Mesothelial cell of epicardium (in vitro differentiated cells): ENCODE data around the gene TNFRSF14. TPM values are rescaled to one million over a fixed set of nuclear protein-coding genes. Genes with fewer than 3 reads are reported as not detected.

Experiments used
- DNase-seq, 2 experiments: peaks; one replicate each; pipeline ENCODE4 v3.0.0; 2021; ENCODE audit warnings: low spot score in 2 of 2; ENCODE audit not compliant: unreplicated experiment in 2 of 2
- H3K27ac Mint-ChIP-seq: 2 replicates; pipeline ENCODE4 v1.8.0; 2021; ENCODE audit warnings: mixed read lengths
- H3K27me3 Mint-ChIP-seq: 2 replicates; pipeline ENCODE4 v1.8.0; 2021; ENCODE audit warnings: low read depth, mixed read lengths
- H3K36me3 Mint-ChIP-seq: 2 replicates; pipeline ENCODE4 v1.8.0; 2021; ENCODE audit warnings: mixed read lengths
- H3K4me1 Mint-ChIP-seq: 2 replicates; pipeline ENCODE4 v1.8.0; 2021; ENCODE audit warnings: mixed read lengths
- H3K4me3 Mint-ChIP-seq: 2 replicates; pipeline ENCODE4 v1.8.0; 2021; ENCODE audit warnings: mild to moderate bottlenecking, moderate library complexity, mixed read lengths
- H3K9me3 Mint-ChIP-seq: 2 replicates; pipeline ENCODE4 v1.8.0; 2021; ENCODE audit warnings: mixed read lengths
- CTCF ChIP-seq: fragments of 200-600 bp; sonication (generic); IDR thresholded peaks from one replicate; pipeline ENCODE4 v1.5.0; 2021; ENCODE audit warnings: antibody characterized with exemption; ENCODE audit not compliant: unreplicated experiment
- total RNA-seq: library from RNA; stranded (reverse); gene quantifications from 3 replicates; pipeline ENCODE4 v1.2.1, GENCODE V29; 2021

Gene TNFRSF14
- total RNA-seq, 1 donor from 2014 or later: 1.1 TPM

- no peak for DNase-seq
- Mint-ChIP-seq H3K4me1 (peaks cover 4% of the 10 kb centered on the region), H3K36me3 (no peaks in the 10 kb centered on the region), H3K27ac (no peak overlapping the region), H3K27me3 (peaks cover 7% of the 10 kb centered on the region), H3K4me3 (no peak overlapping the region), H3K9me3 (no peaks in the 10 kb centered on the region)
- no peak for TF ChIP-seq CTCF
These were observed 709 bp downstream of the TNFRSF14 start for GRCh38 chr1:2556678-2557481.

DNA sequence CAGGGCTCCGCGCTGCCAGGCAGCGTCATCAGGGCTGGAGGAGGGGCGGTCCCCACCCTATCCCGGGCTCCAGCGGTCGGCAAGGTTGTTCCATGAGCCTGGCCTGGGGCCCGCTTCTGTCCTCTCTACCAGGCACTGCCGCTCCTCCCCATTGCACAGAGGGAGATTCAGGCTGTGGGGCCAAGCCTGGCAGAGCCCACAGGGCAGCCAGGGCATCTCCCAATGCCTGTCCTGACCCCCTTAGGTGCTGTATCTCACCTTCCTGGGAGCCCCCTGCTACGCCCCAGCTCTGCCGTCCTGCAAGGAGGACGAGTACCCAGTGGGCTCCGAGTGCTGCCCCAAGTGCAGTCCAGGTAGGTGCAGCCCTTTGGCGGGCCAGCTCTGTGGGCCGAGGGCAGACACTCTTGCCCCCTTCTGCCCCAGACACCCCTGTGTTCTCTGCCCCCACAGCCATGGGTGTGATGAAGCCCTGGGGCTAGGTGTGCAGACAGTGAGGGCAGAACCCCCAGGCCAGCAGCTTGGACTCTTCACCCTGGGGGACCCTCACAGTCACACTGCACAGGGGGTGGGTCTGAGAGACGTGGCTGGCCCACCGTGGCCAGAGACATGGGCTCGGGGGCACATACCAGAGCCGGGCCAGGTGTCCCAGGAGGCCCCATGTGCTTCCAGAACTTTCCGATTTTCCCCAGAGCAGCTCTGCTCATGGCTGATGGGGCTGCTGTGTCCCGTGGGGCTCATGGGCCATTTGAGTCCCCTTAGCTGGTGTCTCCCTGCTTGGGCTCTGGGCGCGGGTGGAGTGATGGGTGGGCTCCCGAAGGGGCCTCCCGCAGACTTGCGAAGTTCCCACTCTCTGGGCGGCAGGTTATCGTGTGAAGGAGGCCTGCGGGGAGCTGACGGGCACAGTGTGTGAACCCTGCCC is 1.6 kb downstream of the TNFRSF14 start:
- H3K4me1 Mint-ChIP-seq: peaks cover 4% of the 10 kb centered on the region
- no peaks in the 10 kb centered on the region for H3K36me3 Mint-ChIP-seq
- H3K27ac Mint-ChIP-seq: no peak overlapping the region
- no peaks in the 10 kb centered on the region for H3K9me3 Mint-ChIP-seq
- H3K27me3 Mint-ChIP-seq: peaks cover 7% of the 10 kb centered on the region
- DNase-seq: no peak
- no peak overlapping the region for H3K4me3 Mint-ChIP-seq
- no peak for TF ChIP-seq CTCF

- Mint-ChIP-seq H3K4me1 (peaks cover 4% of the 10 kb centered on the region), H3K27me3 (peaks cover 7% of the 10 kb centered on the region), H3K9me3 (no peaks in the 10 kb centered on the region), H3K4me3 (no peak overlapping the region), H3K36me3 (no peaks in the 10 kb centered on the region), H3K27ac (no peak overlapping the region)
- no peak for DNase-seq
- no peak for TF ChIP-seq CTCF
These were observed 2.2 kb downstream of the TNFRSF14 start for GRCh38 chr1:2558420-2558819.

- Mint-ChIP-seq H3K36me3 (no peaks in the 10 kb centered on the region), H3K9me3 (no peaks in the 10 kb centered on the region), H3K4me1 (peaks cover 4% of the 10 kb centered on the region), H3K4me3 (no peak overlapping the region), H3K27me3 (peaks cover 7% of the 10 kb centered on the region), H3K27ac (no peak overlapping the region)
- TF ChIP-seq CTCF: no peak
- no peak for DNase-seq
These were observed 2.7 kb downstream of the TNFRSF14 start for GRCh38 chr1:2558861-2559260.

DNA sequence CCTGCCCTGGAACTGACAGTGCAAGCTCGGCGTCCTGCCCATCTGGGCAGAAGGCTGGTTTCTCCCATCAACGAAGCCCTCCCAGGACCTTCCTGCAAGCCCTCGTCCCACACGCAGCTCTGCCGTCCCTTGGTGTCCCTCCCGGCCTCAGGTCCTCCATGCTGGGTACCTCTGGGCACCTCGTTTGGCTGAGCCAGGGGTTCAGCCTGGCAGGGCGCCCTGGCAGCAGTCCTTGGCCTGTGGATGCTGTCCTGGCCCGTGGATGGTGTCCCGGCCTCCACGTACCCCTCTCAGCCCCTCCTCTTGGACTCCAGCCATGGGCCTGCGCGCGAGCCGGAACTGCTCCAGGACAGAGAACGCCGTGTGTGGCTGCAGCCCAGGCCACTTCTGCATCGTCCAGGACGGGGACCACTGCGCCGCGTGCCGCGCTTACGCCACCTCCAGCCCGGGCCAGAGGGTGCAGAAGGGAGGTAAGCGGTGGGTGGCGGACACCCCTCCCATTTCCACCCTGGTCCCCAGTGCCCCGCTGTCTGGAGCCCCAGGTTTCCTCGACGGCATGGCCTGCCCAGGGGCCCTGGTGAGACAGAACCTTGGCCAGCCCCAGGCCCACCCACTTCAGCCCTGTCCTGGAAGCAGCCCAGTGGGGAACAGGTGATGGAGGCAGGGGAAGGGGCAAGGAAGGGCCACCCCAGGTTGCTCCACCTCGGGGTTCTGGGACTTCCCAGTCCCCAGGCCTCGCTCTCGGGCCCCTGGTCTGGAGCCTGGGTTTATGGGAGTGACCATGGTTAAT is 3.5 kb downstream of the TNFRSF14 start:
- Mint-ChIP-seq H3K27ac (no peak overlapping the region), H3K36me3 (no peaks in the 10 kb centered on the region), H3K27me3 (peaks cover 7% of the 10 kb centered on the region), H3K9me3 (no peaks in the 10 kb centered on the region), H3K4me3 (no peak overlapping the region), H3K4me1 (peaks cover 4% of the 10 kb centered on the region)
- DNase-seq: no peak
- TF ChIP-seq CTCF: no peak
